Lung (tissue), 12 donors: Measurements from ENCODE around the gene DNAAF5. TPM values are rescaled to one million over a fixed set of nuclear protein-coding genes. Genes with fewer than 3 reads are reported as not detected.

Experiments used
- ATAC-seq: fragments of 200-7000 bp; cut with Tn5 transposase; one replicate; pipeline ENCODE4 v1.9.1; 2020; ENCODE audit warnings: moderate number of reproducible peaks; ENCODE audit not compliant: insufficient read depth, low FRiP score
- DNase-seq, 3 donors: peaks; one replicate each; pipeline ENCODE4 v3.0.0-alpha.2; 2013 to 2017
- H3K27ac ChIP-seq, 2 donors: one replicate each; pipeline ENCODE4 v1.5.1; 2013; ENCODE audit warnings: mild to moderate bottlenecking in 2 of 2, moderate library complexity in 2 of 2, control low read depth in 1 of 2, inconsistent platforms in 1 of 2, low read depth in 1 of 2, low read length in 1 of 2
- H3K27me3 ChIP-seq, 3 donors: one replicate each; pipeline ENCODE4 v1.5.1; 2013; ENCODE audit warnings: low read length in 2 of 3; ENCODE audit not compliant: control insufficient read depth in 3 of 3, insufficient read depth in 3 of 3
- H3K36me3 ChIP-seq, 4 donors: one replicate each; pipeline ENCODE4 v1.5.1; 2013; ENCODE audit warnings: low read length in 4 of 4, mild to moderate bottlenecking in 1 of 4, moderate library complexity in 1 of 4; ENCODE audit not compliant: control insufficient read depth in 4 of 4, insufficient read depth in 4 of 4
- H3K4me1 ChIP-seq, 5 donors: one replicate each; pipeline ENCODE4 v1.5.1; 2013; ENCODE audit warnings: low read length in 5 of 5, mild to moderate bottlenecking in 2 of 5, moderate library complexity in 1 of 5; ENCODE audit not compliant: control insufficient read depth in 5 of 5, insufficient read depth in 5 of 5
- H3K4me3 ChIP-seq: one replicate; pipeline ENCODE4 v1.5.1; 2013; ENCODE audit warnings: mild to moderate bottlenecking, control low read depth, moderate library complexity
- H3K9ac ChIP-seq, 2 donors: one replicate each; pipeline ENCODE4 v1.5.1; 2013; ENCODE audit warnings: low read length in 2 of 2, control low read depth in 1 of 2; ENCODE audit not compliant: insufficient read depth in 1 of 2
- H3K9me3 ChIP-seq, 4 donors: one replicate each; pipeline ENCODE4 v1.5.1; 2013; ENCODE audit warnings: low read length in 3 of 4, mild to moderate bottlenecking in 1 of 4, moderate library complexity in 1 of 4; ENCODE audit not compliant: control insufficient read depth in 4 of 4, insufficient read depth in 3 of 4
- WGBS, 2 donors: extraction: QIAGEN DNeasy Blood & Tissue Kit; methylation state at CpG; one replicate each; pipeline ENCODE4 v1.1.7; 2013; 5-methylcytosine and 5-hydroxymethylcytosine counted together
- polyA plus RNA-seq, 2 donors: library from polyadenylated mRNA; stranded (reverse); fragments of 200-250 nt; gene quantifications; one replicate each; pipeline ENCODE4 v1.2.1, GENCODE V29; 2013
- total RNA-seq, 2 donors: library from RNA; depleted of rRNA in 1 of 2; stranded (reverse); fragments of >200 nt in 1 of 2; gene quantifications; one replicate each; pipeline ENCODE4 v1.2.1, GENCODE V29; 2014 to 2021
- TF ChIP-seq, protein P1 (sequence below): IDR thresholded peaks from 2 replicates; pipeline ENCODE4 v1.5.1; 2012; ENCODE audit warnings: mild to moderate bottlenecking; ENCODE audit errors: control extremely low read depth, extremely low read depth
- donor health status: control.
- donor health status: control.
- donor health status: Bipolar disorder and iron deficiency.
- donor health status: healthy.
- donor health status: DM: yes; HTN: yes; CAD: no.

DNAAF5 gene
- total and polyA plus RNA-seq, 4 donors = 10.2 to 30.2 (median 18.6) TPM

GRCh38 chr7:744854-745430 is 18.4 kb downstream of the DNAAF5 start:
- Histone ChIP-seq H3K4me1 (no peaks in the 10 kb centered on the region), H3K4me3 (no peak overlapping the region), H3K36me3 (peaks cover 3 to 37% (median 10%) of the 10 kb centered on the region in 4 donors), H3K27me3 (no peaks in the 10 kb centered on the region), H3K9ac (no peak overlapping the region), H3K27ac (no peak overlapping the region), H3K9me3 (peaks cover 0 to 2% (median 0%) of the 10 kb centered on the region in 4 donors)
- TF ChIP-seq, protein P1, sequence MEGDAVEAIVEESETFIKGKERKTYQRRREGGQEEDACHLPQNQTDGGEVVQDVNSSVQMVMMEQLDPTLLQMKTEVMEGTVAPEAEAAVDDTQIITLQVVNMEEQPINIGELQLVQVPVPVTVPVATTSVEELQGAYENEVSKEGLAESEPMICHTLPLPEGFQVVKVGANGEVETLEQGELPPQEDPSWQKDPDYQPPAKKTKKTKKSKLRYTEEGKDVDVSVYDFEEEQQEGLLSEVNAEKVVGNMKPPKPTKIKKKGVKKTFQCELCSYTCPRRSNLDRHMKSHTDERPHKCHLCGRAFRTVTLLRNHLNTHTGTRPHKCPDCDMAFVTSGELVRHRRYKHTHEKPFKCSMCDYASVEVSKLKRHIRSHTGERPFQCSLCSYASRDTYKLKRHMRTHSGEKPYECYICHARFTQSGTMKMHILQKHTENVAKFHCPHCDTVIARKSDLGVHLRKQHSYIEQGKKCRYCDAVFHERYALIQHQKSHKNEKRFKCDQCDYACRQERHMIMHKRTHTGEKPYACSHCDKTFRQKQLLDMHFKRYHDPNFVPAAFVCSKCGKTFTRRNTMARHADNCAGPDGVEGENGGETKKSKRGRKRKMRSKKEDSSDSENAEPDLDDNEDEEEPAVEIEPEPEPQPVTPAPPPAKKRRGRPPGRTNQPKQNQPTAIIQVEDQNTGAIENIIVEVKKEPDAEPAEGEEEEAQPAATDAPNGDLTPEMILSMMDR = no peak
- ATAC-seq (no peak), DNase-seq (no peak)
- WGBS, 2 donors = 97 to 99% methylated on average over 20 of the region's 20 CpGs

DNA sequence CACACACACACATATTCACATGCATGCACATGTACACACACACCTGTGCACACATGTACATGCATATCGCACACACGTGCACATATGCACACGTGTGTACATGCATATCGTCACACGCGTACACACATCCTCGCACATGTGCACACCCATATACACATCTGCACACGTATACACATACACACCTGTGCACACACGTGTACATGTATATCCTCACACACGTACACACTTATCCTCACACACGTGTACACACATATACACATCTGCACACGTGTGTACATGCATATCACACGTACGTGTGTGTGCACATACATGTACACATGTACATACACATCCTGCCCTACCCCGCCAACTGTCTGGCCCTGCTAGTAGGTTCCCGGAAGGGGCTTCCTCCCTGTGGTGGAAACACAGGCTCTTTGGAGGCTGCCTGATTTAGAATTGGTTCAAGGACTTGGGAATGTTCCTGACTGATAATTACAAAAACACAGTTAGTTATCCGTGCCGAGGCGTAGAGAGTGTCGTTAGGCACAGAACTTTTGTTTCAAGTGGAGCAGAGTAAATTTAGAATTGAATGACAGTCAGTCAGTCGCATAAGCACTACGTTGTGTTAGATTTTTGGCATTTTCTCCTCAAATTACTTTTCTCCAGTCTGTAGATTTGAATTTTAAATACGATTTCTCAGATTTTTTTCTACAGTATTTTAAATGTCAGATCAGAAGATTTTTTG is 19.1 kb downstream of the DNAAF5 start:
- peaks cover 0 to 2% (median 0%) of the 10 kb centered on the region in 4 donors for H3K9me3 ChIP-seq
- TF ChIP-seq, protein P1 = no peak
- H3K4me1 ChIP-seq = no peaks in the 10 kb centered on the region
- 96% methylated on average over 23 of the region's 23 CpGs for WGBS, 2 donors
- no peak for ATAC-seq
- DNase-seq = no peak
- H3K4me3 ChIP-seq = no peak overlapping the region
- H3K27ac ChIP-seq = no peak overlapping the region
- H3K9ac ChIP-seq = no peak overlapping the region
- no peaks in the 10 kb centered on the region for H3K27me3 ChIP-seq
- peaks cover 3 to 32% (median 10%) of the 10 kb centered on the region in 4 donors for H3K36me3 ChIP-seq

DNA sequence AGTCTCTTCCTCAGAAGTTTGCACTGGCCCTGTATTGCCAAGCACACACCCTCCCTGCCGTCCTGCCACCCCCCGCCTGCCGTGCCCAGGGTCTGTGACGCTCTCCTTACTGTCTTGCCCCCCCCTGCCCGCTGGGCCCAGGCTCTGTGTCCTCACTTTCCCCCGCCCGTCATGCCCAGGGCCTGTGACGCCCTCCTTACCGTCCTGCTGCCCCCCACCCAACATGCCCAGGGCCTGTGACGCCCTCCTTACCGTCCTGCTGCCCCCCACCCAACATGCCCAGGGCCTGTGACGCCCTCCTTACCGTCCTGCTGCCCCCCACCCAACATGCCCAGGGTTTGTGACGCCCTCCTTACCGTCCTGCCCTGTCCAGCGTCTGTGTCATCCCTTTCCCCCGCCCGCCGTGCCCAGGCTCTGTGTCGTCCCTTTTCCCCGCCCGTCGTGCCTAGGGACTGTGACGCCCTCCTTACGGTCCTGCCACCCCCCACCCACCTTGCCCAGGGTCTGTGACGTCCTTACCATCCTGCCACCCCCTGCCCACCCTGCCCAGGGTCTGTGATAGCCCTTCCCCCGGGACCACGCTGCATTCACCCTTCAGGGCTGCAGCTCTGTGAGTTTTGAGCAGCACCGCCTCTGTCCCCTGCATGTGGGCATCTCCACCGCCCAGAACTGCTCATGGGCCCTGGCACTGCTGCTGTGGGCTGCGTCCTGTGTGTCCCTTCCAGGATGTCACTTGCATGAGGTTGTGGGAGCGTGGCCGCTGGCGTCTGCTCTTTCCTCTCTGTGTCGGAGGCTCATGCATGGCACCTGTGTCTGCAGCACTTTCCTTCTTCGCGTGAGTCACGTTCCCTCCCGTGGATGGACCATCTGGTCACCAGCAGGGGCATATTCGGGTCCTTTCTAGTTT is 19.9 kb downstream of the DNAAF5 start:
- Histone ChIP-seq H3K27ac (no peak overlapping the region), H3K36me3 (peaks cover 0 to 26% (median 15%) of the 10 kb centered on the region in 4 donors), H3K9me3 (peaks cover 0 to 2% (median 0%) of the 10 kb centered on the region in 4 donors), H3K4me3 (no peak overlapping the region), H3K4me1 (no peaks in the 10 kb centered on the region), H3K9ac (no peak overlapping the region), H3K27me3 (no peaks in the 10 kb centered on the region)
- no peak for ATAC-seq
- TF ChIP-seq, protein P1 = no peak
- DNase-seq = no peak
- 96 to 97% methylated on average over 34 to 40 of the region's 40 CpGs for WGBS, 2 donors
